T follicular helper cell (primary cell): ENCODE data around the gene TFDP1.
"Not testable (repeated sequence)": the region's sequence is repeated elsewhere in the genome, so short reads cannot be mapped to it uniquely, and the experiment has no call there.

Source experiments
- DNase-seq: peaks from one replicate; pipeline ENCODE4 v3.0.0-alpha.2; 2020; ENCODE audit warnings: low read depth

TFDP1 gene

DNA sequence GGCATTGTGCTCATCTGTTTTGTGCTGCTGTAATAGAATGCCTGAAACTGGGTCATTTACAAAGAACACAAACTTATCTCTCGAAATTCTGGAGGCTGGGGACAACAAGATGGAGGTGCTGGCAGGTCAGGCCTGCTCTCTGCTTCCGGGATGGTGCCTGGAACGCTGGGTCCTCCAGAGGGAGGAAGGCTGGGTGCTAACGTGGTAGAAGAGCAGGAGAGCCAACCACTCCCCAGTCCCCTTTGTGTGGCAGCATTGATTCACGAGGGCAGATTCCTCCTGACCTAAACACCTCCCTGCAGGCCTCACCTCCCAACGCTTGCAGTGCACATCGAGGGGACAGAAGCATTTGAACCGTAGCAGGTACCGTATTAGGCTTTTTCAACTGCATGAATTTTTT lies 34.1 kb upstream of the TFDP1 start:
- no peak for DNase-seq

DNA sequence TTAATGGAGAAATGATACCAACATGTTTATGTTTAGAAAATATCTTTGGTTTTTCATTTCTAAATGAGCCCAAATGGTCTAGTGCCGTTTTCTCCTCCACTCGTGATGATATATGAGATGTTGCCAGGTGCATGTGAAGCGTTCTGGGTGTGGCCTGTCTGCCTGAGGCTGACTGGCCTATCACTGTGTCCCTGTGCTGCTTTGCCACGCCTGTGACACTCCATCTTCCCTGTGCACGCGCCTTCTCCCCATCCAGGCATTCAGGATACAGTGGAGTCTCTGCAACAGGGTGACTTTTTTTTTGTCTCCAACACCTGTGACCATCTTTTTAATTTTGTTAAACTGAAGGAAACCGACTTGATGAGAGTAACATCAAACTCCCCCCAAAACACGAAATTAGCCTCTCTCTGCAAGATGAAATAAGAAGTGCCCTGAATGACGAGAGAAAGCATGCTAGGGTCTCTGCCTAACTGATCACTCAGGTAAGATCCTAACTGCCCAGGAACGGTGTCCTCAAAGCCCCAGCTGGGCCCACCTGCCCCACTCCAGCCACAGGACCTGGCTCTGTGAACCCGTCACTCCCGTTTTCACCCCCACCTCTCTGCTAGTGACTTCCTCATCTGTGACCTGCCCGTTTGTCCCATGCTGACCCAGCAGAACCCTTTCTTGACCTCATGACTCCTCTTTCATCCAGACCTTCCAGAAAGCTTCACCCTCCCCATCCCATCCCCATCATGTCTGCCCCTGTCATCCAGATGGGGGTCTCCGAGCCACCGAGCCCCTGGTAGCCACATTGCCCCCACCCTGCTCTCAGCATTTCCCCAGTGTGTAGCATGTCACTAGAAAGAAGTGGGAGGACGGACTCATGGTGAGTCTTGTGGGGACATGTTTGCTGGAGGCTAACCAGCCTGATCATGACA lies 33.2 kb upstream of the TFDP1 start:
- no peak for DNase-seq

GRCh38 chr13:113552079-113552478 lies 32.5 kb upstream of the TFDP1 start:
- DNase-seq = no peak

- no peak for DNase-seq
Observed at GRCh38 chr13:113552786-113553434, 31.6 kb upstream of the TFDP1 start.

GRCh38 chr13:113553511-113554332 lies 30.8 kb upstream of the TFDP1 start:
- no peak for DNase-seq

DNA sequence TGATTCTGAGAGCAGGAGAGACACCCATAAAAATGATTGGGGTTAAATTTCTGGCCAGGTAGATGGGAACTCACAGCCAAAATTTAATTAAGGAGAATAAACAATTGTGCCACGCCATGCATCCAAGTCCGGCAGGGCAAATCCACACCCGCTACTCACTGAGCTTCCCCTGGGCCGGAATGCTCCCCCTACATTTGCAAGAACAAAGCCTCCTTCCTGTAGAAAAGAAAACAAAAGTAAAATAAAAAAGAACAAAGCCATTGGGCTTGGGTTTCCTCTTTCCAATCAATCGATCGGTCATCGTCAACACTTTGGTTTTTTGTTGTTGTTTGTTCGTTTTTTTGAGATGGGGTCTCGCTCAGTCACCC lies 30.2 kb upstream of the TFDP1 start:
- no peak for DNase-seq

DNA sequence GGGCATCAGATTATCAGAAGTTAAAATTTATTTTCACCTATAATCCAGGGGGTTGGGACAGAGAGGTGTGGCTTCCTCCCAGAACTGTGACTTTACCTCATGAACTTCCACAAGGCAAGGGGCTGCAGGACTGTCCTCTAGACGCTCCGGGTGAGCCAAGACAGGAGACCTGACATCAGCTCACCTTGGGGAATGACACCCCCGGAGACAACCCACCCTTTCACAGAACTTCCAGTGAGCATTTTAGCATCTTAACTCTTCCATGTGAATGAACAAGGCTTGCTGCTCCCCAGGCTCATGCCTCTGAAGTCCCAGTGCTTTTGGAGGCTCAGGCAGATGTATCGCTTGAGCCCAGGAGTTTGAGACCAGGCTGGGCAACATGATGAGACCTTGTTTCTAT lies 29.4 kb upstream of the TFDP1 start:
- DNase-seq = no peak

DNA sequence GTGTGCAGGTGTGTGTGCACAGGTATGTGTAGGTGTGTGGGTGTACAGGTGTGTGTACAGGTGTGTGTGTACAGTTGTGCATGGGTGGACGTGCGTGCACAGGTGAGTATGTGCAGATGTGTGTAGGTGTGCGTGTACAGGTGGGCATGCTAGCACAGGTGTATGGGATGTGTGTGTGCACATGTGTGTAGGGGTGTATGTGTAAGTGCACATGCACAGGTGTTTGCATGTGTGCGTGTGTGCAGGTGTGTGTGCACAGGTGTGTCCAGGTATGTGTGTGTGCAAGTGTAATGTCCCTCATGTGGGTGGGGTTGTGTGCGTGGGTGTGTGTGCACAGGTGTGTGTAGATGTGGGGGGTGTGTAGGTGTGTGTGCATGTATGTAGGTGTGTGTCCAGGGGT lies 27.5 kb upstream of the TFDP1 start:
- DNase-seq = no peak

DNA sequence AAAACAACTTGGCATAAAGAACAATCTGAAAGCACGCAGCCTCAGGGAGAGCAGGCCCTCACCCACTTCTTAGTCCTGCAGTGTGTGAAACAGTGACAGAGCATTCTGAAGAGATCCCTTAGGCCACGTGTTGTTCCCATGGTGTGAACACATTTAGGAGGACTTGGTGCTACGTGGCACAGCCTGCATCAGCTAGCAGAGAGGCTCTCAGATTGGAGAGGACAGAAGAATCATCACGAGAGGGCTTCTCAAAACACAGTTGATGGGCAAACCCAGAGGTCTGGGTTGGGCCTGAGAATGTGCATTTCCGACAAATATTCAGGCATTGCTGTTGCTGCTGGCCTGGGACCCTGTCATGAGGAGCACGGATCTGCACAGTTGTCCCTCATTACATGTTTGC lies 26.1 kb upstream of the TFDP1 start:
- DNase-seq = no peak

- no peak for DNase-seq
Observed at GRCh38 chr13:113559061-113559460, 25.5 kb upstream of the TFDP1 start.

DNA sequence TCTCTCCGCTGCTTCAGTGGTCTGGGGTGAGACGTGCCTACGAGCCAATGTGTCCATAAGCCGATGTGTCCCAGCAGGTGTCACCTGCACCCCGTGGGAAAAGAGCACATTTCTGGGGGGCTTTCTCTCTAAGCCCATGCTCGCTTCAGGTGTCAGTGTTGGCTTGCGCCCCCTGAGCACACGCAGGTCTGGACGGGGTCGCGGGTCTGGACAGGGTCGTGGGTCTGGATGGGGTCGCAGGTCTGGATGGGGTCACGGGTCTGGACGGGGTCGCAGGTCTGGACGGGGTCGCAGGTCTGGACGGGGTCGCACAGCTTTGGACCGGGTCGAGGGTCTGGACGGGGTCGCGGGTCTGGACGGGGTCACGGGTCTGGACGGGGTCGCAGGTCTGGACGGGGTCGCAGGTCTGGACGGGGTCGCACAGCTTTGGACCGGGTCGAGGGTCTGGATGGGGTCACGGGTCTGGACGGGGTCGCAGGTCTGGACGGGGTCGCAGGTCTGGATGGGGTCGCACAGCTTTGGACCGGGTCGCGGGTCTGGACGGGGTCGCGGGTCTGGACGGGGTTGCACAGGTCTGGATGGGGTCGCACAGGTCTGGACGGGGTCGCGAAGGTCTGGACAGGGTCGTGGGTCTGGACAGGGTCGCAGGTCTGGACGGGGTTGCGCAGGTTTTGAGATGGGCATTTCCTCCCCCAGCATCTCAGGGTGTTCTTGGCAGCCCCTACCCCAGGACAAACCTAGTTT lies 24.5 kb upstream of the TFDP1 start:
- no peak for DNase-seq

GRCh38 chr13:113560645-113561416 lies 23.7 kb upstream of the TFDP1 start:
- DNase-seq = no peak

- DNase-seq = no peak
Observed at GRCh38 chr13:113561417-113562084, 23.0 kb upstream of the TFDP1 start.

GRCh38 chr13:113562085-113562749 lies 22.3 kb upstream of the TFDP1 start:
- no peak for DNase-seq

DNA sequence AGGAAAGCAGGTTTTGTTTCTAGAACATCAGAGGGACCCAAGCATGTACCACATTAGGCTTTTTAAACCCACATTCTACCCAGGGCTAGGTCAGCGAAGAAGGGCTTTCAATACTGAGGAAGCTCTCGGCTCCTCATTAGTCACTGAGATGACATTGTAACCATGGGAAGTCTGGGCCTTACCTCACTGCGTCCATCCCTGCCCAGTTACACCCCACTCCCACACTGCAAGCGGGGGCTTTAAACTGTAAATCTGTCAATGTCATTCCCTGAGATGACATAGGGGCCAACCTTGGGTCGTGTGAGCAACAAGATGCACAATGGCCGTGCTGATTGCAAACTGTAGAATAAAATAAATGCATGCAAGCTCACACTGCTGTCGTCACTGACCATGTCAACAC lies 21.7 kb upstream of the TFDP1 start:
- DNase-seq = no peak

GRCh38 chr13:113563511-113563910 lies 21.0 kb upstream of the TFDP1 start:
- not testable (repeated sequence) for DNase-seq

DNA sequence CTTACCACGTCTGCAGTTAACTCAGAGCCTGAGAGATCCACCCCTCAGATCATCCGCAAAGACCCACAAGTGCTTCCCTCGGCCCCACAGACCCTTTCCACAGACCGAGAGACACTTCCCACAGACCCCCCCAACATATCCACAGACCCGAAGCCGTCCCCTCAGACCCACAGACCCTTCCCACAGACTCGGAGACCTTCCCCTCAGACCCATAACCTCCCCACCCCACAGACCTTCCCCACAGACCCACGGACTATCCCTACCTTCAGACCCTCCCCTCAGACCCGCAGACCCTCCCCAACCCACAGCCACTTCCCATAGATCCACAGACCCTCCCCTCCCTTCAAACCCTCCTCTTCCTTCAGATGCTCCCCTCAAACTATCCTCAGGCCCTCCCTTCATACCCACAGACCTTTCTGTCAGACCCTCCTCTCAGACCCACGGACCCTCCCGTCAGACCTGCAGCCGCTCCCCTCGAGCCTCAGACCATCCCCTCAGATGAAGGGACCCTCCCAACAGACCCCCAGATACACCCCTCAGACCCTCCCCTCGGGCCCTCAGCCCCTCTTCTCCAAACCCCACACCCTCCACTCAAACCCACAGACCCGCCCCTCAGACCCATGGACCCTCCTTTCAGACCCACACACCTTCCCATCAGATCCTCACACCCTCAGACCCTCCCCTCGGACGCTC lies 20.1 kb upstream of the TFDP1 start:
- DNase-seq = no peak

- no peak for DNase-seq
Observed at GRCh38 chr13:113565526-113566226, 18.9 kb upstream of the TFDP1 start.

- DNase-seq = no peak
Observed at GRCh38 chr13:113566227-113566561, 18.4 kb upstream of the TFDP1 start.
